ENCODE measurements around the gene FBXW11. TPM values are rescaled to one million over a fixed set of nuclear protein-coding genes. Genes with fewer than 3 reads are reported as not detected.
"Not testable (repeated sequence)": the region's sequence is repeated elsewhere in the genome, so short reads cannot be mapped to it uniquely, and the experiment has no call there.

The FBXW11 gene
- total RNA-seq, 4 donors from 2014 or later = 40.7 to 76.7 (median 49.1) TPM

DNA sequence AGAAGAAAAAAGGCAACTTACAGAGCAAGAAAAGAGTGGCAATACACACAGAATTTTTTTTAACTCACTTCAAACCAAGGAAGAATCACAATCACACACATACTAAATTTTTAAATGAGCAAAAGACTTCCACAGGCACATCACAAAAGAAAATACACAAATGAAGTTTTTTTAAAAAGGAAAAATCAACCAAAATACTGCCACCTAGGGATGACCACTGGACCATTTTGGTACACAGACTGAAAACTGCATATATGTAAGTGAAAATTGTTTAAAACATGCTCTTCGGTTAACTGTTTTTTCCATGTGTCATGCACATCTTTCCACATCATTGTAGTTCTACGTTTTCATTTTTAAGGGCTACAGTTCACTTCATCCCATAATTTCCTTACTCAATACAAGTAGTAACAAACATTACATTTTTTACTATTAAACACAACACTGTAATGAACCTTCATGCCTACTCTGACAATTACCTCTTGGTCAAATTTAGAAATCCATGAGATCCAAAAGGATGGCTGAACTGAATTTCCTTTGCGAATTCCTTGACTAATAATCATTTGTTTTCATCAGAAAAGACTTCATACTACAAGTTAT is 79.0 kb downstream of the FBXW11 start:
- TF ChIP-seq POLR2A (IDR thresholded peaks at IDR 0.05) (no peak), CTCF (IDR thresholded peaks at IDR 0.05) (peak in 1 of 6 experiments; percentile 18)
- H3K36me3 ChIP-seq = peaks cover 0 to 3% (median 0%) of the 10 kb centered on the region in 3 donors
- H3K9me3 ChIP-seq = no peaks in the 10 kb centered on the region
- no peak overlapping the region for H3K4me3 ChIP-seq
- no peak overlapping the region for H3K27ac ChIP-seq
- H3K4me1 ChIP-seq = peaks cover 0 to 4% (median 0%) of the 10 kb centered on the region in 4 donors
- no peak for DNase-seq
- H3K27me3 ChIP-seq = no peaks in the 10 kb centered on the region

GRCh38 chr5:171926311-171926710 is 80.1 kb downstream of the FBXW11 start:
- DNase-seq = peak in 1 of 3 donors; percentile 24
- Histone ChIP-seq H3K9me3 (no peaks in the 10 kb centered on the region), H3K4me3 (no peak overlapping the region), H3K27me3 (no peaks in the 10 kb centered on the region), H3K27ac (no peak overlapping the region), H3K4me1 (peaks cover 0 to 4% (median 0%) of the 10 kb centered on the region in 4 donors), H3K36me3 (peaks cover 0 to 3% (median 0%) of the 10 kb centered on the region in 3 donors)
- TF ChIP-seq POLR2A (IDR thresholded peaks at IDR 0.05) = no peak
- TF ChIP-seq CTCF (IDR thresholded peaks at IDR 0.05) = no peak

DNA sequence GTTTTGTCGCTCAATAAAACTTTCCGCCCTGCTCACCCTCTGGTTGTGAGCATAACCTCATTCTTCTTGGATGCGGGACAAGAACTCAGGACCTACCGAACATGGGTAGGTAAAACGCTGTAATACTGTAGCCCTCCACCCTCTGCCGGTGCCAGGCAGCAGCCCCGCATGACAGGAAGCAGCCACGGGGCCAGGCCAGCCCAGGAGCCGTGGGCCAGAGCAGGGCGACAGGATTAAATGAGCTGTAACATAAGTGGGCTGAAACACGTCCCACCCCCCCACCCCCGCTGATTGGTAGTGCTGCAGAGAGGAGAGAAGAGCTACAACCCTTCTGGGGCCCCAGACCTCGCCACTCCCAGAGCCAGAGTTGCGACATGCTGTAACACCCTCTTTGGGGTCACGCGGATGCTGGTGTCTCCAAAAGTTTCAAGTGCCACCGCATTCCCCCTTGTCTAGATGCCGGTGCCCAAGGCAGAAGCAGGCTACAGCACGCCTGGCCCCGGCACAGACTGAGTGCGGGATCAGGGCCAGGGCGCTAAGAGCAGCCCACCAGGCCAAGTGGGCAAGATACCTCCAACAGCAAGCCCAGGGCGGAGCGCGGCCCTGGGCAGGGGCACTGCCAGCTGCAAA is 81.8 kb downstream of the FBXW11 start:
- no peak for TF ChIP-seq CTCF (IDR thresholded peaks at IDR 0.05)
- no peak for TF ChIP-seq POLR2A (IDR thresholded peaks at IDR 0.05)
- H3K9me3 ChIP-seq = no peaks in the 10 kb centered on the region
- H3K4me3 ChIP-seq = no peak overlapping the region
- peaks cover 0 to 4% (median 0%) of the 10 kb centered on the region in 4 donors for H3K4me1 ChIP-seq
- peaks cover 0 to 3% (median 0%) of the 10 kb centered on the region in 3 donors for H3K36me3 ChIP-seq
- H3K27ac ChIP-seq = no peak overlapping the region
- no peak for DNase-seq
- no peaks in the 10 kb centered on the region for H3K27me3 ChIP-seq

- TF ChIP-seq CTCF (IDR thresholded peaks at IDR 0.05) = no peak
- no peak for TF ChIP-seq POLR2A (IDR thresholded peaks at IDR 0.05)
- no peak for DNase-seq
- no peak overlapping the region for H3K4me3 ChIP-seq
- H3K4me1 ChIP-seq = no peaks in the 10 kb centered on the region
- H3K9me3 ChIP-seq = no peaks in the 10 kb centered on the region
- H3K36me3 ChIP-seq = peaks cover 0 to 3% (median 0%) of the 10 kb centered on the region in 3 donors
- no peaks in the 10 kb centered on the region for H3K27me3 ChIP-seq
- no peak overlapping the region for H3K27ac ChIP-seq
Observed at GRCh38 chr5:171920765-171921391, 85.6 kb downstream of the FBXW11 start.

DNA sequence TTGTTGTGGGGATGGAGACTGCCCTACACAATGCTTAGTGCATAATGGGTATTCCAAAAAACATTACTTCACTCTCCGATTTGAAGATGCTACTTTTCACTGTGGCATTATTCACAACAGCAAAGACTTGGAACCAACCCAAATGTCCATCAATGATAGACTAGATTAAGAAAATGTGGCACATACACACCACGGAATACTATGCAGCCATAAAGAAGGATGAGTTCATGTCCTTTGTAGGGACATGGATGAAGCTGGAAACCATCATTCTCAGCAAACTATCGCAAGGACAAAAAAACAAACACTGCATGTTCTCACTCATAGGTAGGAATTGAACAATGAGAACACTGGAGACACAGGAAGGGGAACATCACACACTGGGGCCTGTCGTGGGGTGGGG is 90.7 kb downstream of the FBXW11 start:
- H3K4me1 ChIP-seq = peaks cover 0 to 12% (median 3%) of the 10 kb centered on the region in 4 donors

DNA sequence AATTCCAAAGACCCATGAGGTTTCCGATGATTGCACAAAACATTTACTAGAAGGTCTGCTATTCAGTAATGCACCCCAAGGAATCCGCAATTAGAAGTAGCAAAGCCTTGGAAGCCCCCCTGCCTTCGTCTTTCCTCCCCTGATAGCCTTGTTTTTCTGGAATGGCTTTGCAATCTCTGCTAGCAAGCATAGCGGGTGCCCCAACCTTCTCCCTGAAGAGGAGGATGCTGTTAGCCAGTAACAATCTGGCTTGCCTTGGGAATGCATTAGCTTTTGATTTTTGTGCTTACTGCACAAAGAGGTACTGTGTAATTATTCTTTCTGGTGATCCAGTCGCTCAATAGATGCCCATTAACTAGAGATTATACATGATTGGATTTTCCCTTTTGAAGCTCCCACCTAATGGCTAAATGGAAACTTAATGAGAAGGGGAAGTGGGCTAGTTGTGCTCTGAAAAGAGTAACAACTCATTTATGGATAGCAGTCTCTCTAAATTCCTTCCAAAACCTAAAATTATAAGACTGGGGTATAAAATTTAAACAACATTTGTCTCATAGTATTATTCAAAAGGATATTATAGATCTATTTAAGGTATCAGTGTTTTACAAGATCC is 91.6 kb downstream of the FBXW11 start:
- H3K9me3 ChIP-seq = no peaks in the 10 kb centered on the region
- no peak overlapping the region for H3K4me3 ChIP-seq
- H3K27ac ChIP-seq = no peak overlapping the region
- H3K36me3 ChIP-seq = no peaks in the 10 kb centered on the region
- H3K27me3 ChIP-seq = no peaks in the 10 kb centered on the region
- no peak for DNase-seq
- H3K4me1 ChIP-seq = peaks cover 0 to 12% (median 3%) of the 10 kb centered on the region in 4 donors
- TF ChIP-seq CTCF (IDR thresholded peaks at IDR 0.05) = no peak
- TF ChIP-seq POLR2A (IDR thresholded peaks at IDR 0.05) = no peak

More for the DNA sequence above, 90.7 kb downstream of the FBXW11 start:
- not testable (repeated sequence) for H3K27ac ChIP-seq, H3K9me3 ChIP-seq, H3K4me3 ChIP-seq, H3K36me3 ChIP-seq, H3K27me3 ChIP-seq, DNase-seq
